K562 (cell line): ENCODE measurements around the gene ERMARD. TPM values are rescaled to one million over a fixed set of nuclear protein-coding genes. Genes with fewer than 3 reads are reported as not detected.

Source experiments
- ATAC-seq: fragments of 200-7000 bp; cut with Tn5 transposase; 3 replicates; pipeline ENCODE4 v1.9.1; 2020; ENCODE audit warnings: moderate library complexity
- BruUV-seq: library from RNA; stranded (reverse); fragments of 400-500 nt; replicated peaks from 2 replicates; lab custom pipeline; 2021; lab: Mats Ljungman, UMichigan
- CTCF ChIA-PET: fragments of 300-600 bp; formaldehyde crosslinking; extraction: SDS; loops from one replicate; lab custom pipeline; 2021; ENCODE audit warnings: low intra/inter-chr PET ratio; lab: Yijun Ruan, JAX
- POLR2A ChIA-PET: fragments of 300-600, 350-650 bp; sonication (Branson Sonifier 250); formaldehyde crosslinking; extraction: SDS; loops from one replicate; lab custom pipeline; 2021; ENCODE audit warnings: antibody characterized with exemption, inconsistent platforms; lab: Yijun Ruan, JAX
- DNase-seq, 4 experiments: peaks; one replicate each; pipeline versions ENCODE4 v3.0.0 to v3.0.0-alpha.2; 2011 to 2018; ENCODE audit warnings: low spot score in 3 of 4, mixed read lengths in 3 of 4; ENCODE audit errors: extremely low read depth in 1 of 4
- FAIRE-seq: peaks from 2 replicates; lab custom pipeline; 2011; peaks lifted over from hg19 to GRCh38; lab: Jason Lieb, UNC
- H2AFZ ChIP-seq: 2 replicates; pipeline ENCODE4 v1.6.0; 2011; ENCODE audit warnings: low read depth, low read length, control low read depth, inconsistent platforms
- H3K27ac ChIP-seq: fragments of 200-600 bp; 3 replicates; pipeline ENCODE4 v1.8.0; 2011; ENCODE audit warnings: low read depth, mild to moderate bottlenecking, control low read depth, inconsistent platforms, low read length, moderate library complexity, mixed read lengths; ENCODE audit errors: extremely low read depth
- H3K27me3 ChIP-seq, 2 experiments: fragments of 300-600 bp in 1 of 2; 2 replicates in 1 of 2; 3 replicates in 1 of 2; pipeline versions ENCODE4 v1.6.0 to v1.8.0; 2011; ENCODE audit warnings: inconsistent platforms in 2 of 2, low read length in 2 of 2, mild to moderate bottlenecking in 1 of 2, mixed read lengths in 1 of 2, moderate library complexity in 1 of 2; ENCODE audit not compliant: control insufficient read depth in 2 of 2, insufficient read depth in 2 of 2
- H3K36me3 ChIP-seq: fragments of 300-600 bp; 3 replicates; pipeline ENCODE4 v1.8.0; 2011; ENCODE audit warnings: mild to moderate bottlenecking, low read length, inconsistent platforms; ENCODE audit not compliant: control insufficient read depth, insufficient read depth
- H3K4me1 ChIP-seq, 2 experiments: fragments of 200-600 bp in 1 of 2; replicated peaks in 1 of 2; 2 replicates in 1 of 2; 3 replicates in 1 of 2; pipeline versions ENCODE4 v1.5.1 to v1.8.0; 2011; ENCODE audit warnings: inconsistent platforms in 2 of 2, low read length in 2 of 2, mild to moderate bottlenecking in 1 of 2, mixed read lengths in 1 of 2, moderate library complexity in 1 of 2; ENCODE audit not compliant: control insufficient read depth in 2 of 2, insufficient read depth in 2 of 2
- H3K4me2 ChIP-seq: 2 replicates; pipeline ENCODE4 v1.6.1; 2011; ENCODE audit warnings: low read length, control low read depth, inconsistent platforms, mixed read lengths; ENCODE audit not compliant: insufficient read depth
- H3K4me3 ChIP-seq: fragments of 200-600 bp; sonication (generic), shearing (Covaris generic); 2 replicates; pipeline ENCODE4 v1.5.1; 2016; ENCODE audit warnings: control low read depth, inconsistent platforms
- H3K79me2 ChIP-seq: fragments of 200-600 bp; 3 replicates; pipeline ENCODE4 v1.8.0; 2011; ENCODE audit warnings: low read length, inconsistent platforms; ENCODE audit not compliant: control insufficient read depth, insufficient read depth
- H3K9ac ChIP-seq, 2 experiments: 2 replicates each; pipeline versions ENCODE4 v1.6.0 to v1.6.1; 2011; ENCODE audit warnings: low read depth in 2 of 2, low read length in 2 of 2, control low read depth in 1 of 2, inconsistent platforms in 1 of 2, mild to moderate bottlenecking in 1 of 2, mixed read lengths in 1 of 2; ENCODE audit not compliant: insufficient read depth in 1 of 2
- H3K9me1 ChIP-seq: one replicate; pipeline ENCODE4 v1.6.0; 2011; ENCODE audit warnings: inconsistent platforms, mild to moderate bottlenecking, low read length, moderate library complexity; ENCODE audit not compliant: control insufficient read depth, insufficient read depth
- H3K9me3 ChIP-seq: replicated peaks from 2 replicates; pipeline ENCODE4 v1.5.1; 2011; ENCODE audit warnings: low read depth, low read length, inconsistent platforms; ENCODE audit not compliant: control insufficient read depth, insufficient read depth
- H4K20me1 ChIP-seq: replicated peaks from 2 replicates; pipeline ENCODE4 v1.6.1; 2011; ENCODE audit warnings: low read length, inconsistent platforms, mixed read lengths; ENCODE audit not compliant: control insufficient read depth, insufficient read depth
- BCOR ChIP-seq: fragments of 450-650 bp; IDR thresholded peaks from 2 replicates; pipeline ENCODE4 v1.6.1; 2016
- BHLHE40 ChIP-seq: IDR thresholded peaks from 2 replicates; pipeline ENCODE4 v1.6.1; 2011; ENCODE audit warnings: low read length, improper control_type of control experiment
- MTA1 ChIP-seq: fragments of 450-650 bp; IDR thresholded peaks from 2 replicates; pipeline ENCODE4 v1.6.1; 2017; ENCODE audit warnings: borderline replicate concordance
- RFX5 ChIP-seq: IDR thresholded peaks from 2 replicates; pipeline ENCODE4 v1.6.1; 2011; ENCODE audit warnings: low read depth, mild to moderate bottlenecking, improper control_type of control experiment, low read length
- SETDB1 ChIP-seq: IDR thresholded peaks from one replicate; pipeline ENCODE4 v1.6.1; 2012; ENCODE audit warnings: low read length, control low read depth, inconsistent platforms
- SMC3 ChIP-seq: conservative IDR thresholded peaks from 2 replicates; pipeline ENCODE4 v1.6.1; 2011; ENCODE audit warnings: low read depth, low read length, improper control_type of control experiment; ENCODE audit not compliant: insufficient read depth
- ZBTB5 ChIP-seq: fragments of 450-650 bp; IDR thresholded peaks from 2 replicates; pipeline ENCODE4 v1.6.1; 2017; ENCODE audit warnings: antibody characterized with exemption
- ZNF174 ChIP-seq: fragments of 250-450 bp; sonication (Bioruptor Pico); IDR thresholded peaks from 2 replicates; pipeline ENCODE4 v1.4.0; 2020; ENCODE audit warnings: mild to moderate bottlenecking
- ZNF57 ChIP-seq: fragments of 450-650 bp; formaldehyde crosslinking; IDR thresholded peaks from 2 replicates; pipeline ENCODE4 v1.4.0; 2020; ENCODE audit warnings: mild to moderate bottlenecking, moderate library complexity
- WGBS: fragments of 100-300 bp; shearing (Covaris generic); methylation state at CpG from one replicate; pipeline ENCODE4 v1.1.6; 2016; ENCODE audit warnings: low coverage, mixed read lengths; ENCODE audit not compliant: insufficient coverage; ENCODE audit errors: missing lambda C conversion rate; 5-methylcytosine and 5-hydroxymethylcytosine counted together
- in situ Hi-C: fragments of 300-500 bp; cut with MboI; formaldehyde crosslinking; loops from 4 replicates; pipeline ENCODE4 v1.15.0; 2018; ENCODE audit warnings: inconsistent platforms, mixed read lengths
- intact Hi-C: fragments of 100-400 bp; cut with micrococcal nuclease; formaldehyde crosslinking; loops from 2 replicates; pipeline ENCODE4 v1.14.2; 2022
- polyA plus RNA-seq, 8 experiments: library from polyadenylated mRNA; depleted of rRNA in 4 of 8; stranded (reverse) in 5 of 8; unstranded in 3 of 8; fragments of >200 nt; fragmentation: Nextera tagmentation in 2 of 8; fragmentation: Illumina TruSeq in 1 of 8; extraction: Ambion mirVana in 2 of 8; extraction: Trizol in 1 of 8; gene quantifications; 2 replicates each; pipeline versions ENCODE4 v1.2.1 to v1.2.3, GENCODE V29; 2011 to 2014; ENCODE audit warnings: inconsistent platforms in 1 of 8, missing spikeins in 1 of 8
- total RNA-seq, 7 experiments: library from RNA; depleted of rRNA in 6 of 7; stranded (reverse); fragments of >200 nt in 6 of 7; fragmentation: Illumina TruSeq in 2 of 7; extraction: Trizol in 2 of 7; gene quantifications; 2 replicates each; pipeline versions ENCODE4 v1.2.1 to v1.2.3, GENCODE V29; 2011 to 2021; ENCODE audit warnings: low replicate concordance in 1 of 7
- TF ChIP-seq, protein P1 (sequence below): fragments of 450-650 bp; formaldehyde crosslinking; IDR thresholded peaks from 2 replicates; pipeline ENCODE4 v1.4.0; 2022; ENCODE audit warnings: mild to moderate bottlenecking, moderate library complexity
- TF ChIP-seq, protein P2 (sequence below): fragments of 250-450 bp; sonication (Bioruptor Pico); IDR thresholded peaks from 2 replicates; pipeline ENCODE4 v1.8.0; 2021; ENCODE audit warnings: mild to moderate bottlenecking, moderate library complexity

Gene ERMARD
- total and polyA plus RNA-seq, 9 of the 15 experiments (the other 6 are each of a cell fraction or from before 2014, with no cell fraction given): 14.5 to 68.6 (median 27.7) TPM

DNA sequence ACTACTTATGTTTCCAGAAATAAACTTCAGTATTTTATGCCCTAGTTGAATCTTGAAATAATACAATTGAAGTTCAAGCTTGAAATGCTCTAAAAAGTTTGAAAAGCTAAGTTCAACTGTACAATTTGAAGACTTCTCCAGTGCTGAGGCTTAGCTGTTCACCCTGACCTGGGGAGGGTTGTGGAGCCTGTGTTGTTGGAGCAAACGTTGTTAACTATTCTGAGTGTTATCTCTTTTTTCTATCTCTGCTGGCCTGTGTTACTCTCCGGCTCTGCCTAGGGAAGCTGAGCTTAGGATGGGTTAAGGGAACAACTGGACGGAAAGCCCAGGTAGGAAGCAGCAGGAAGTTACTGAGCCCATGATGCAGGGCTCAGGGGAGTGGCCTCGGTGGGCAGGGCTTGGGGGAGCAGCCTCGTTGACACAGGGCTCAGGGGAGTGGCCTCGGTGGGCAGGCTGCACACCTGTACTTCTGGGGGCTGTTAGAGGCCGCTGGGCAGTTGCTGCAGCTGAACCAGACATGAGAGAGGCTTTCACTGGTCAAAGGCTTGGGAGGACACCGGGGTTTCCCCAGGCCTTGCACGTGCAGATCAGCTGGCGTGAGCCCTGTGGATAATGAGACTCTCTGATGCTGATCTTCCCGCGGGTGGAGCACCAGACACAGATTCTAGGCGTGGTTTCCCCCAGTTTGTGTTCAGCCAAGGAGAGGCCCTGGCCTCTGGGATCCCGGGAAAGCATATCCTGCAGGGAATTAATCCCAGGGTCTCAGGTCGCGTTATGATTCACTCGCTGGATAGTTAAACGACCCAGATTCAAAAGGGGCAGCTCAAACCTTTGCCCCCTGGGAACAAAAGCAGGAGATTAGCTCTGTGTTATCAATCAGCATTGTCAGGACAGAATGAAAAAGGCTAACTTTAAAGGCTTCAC, 58.9 kb downstream of the ERMARD start:
- Histone ChIP-seq H3K79me2 (no peaks in the 10 kb centered on the region), H3K9me1 (no peaks in the 10 kb centered on the region), H3K9me3 (no peaks in the 10 kb centered on the region), H3K4me1 (peaks cover 0 to 3% of the 10 kb centered on the region in 2 experiments; a peak in 2 of 5 replicates), H3K4me3 (no peak overlapping the region), H2AFZ (no peak overlapping the region), H3K27ac (no peak overlapping the region), H3K36me3 (no peaks in the 10 kb centered on the region), H3K4me2 (no peak overlapping the region), H3K27me3 (peaks cover 28 to 43% of the 10 kb centered on the region in 2 experiments), H4K20me1 (peaks cover 5% of the 10 kb centered on the region), H3K9ac (no peak overlapping the region)
- in situ Hi-C loops: no loop called here
- no peak for DNase-seq
- ChIA-PET CTCF (no interaction called here), POLR2A (no interaction called here)
- TF ChIP-seq SETDB1 (no peak), BHLHE40 (peak; percentile 67; the same call in 1 of the 2 replicates)
- WGBS: 2% methylated on average over 18 of the region's 18 CpGs
- no TSS peak for BruUV-seq
- intact Hi-C loops: no loop called here
- peak; percentile 81 for ATAC-seq
- no peak for FAIRE-seq

GRCh38 chr6:169811072-169811471, 59.6 kb downstream of the ERMARD start:
- in situ Hi-C loops: no loop called here
- 2% methylated on average over 8 of the region's 8 CpGs for WGBS
- CTCF ChIA-PET: no interaction called here
- TF ChIP-seq ZNF57 (CRISPR knock-in tag): no peak
- TF ChIP-seq, protein P1, sequence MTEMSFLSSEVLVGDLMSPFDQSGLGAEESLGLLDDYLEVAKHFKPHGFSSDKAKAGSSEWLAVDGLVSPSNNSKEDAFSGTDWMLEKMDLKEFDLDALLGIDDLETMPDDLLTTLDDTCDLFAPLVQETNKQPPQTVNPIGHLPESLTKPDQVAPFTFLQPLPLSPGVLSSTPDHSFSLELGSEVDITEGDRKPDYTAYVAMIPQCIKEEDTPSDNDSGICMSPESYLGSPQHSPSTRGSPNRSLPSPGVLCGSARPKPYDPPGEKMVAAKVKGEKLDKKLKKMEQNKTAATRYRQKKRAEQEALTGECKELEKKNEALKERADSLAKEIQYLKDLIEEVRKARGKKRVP (CRISPR knock-in tag): no peak
- no peak for TF ChIP-seq MTA1
- no peak for TF ChIP-seq RFX5
- TF ChIP-seq BCOR: no peak
- TF ChIP-seq ZNF174 (CRISPR knock-in tag): no peak
- TF ChIP-seq ZBTB5: no peak
- TF ChIP-seq, protein P2, sequence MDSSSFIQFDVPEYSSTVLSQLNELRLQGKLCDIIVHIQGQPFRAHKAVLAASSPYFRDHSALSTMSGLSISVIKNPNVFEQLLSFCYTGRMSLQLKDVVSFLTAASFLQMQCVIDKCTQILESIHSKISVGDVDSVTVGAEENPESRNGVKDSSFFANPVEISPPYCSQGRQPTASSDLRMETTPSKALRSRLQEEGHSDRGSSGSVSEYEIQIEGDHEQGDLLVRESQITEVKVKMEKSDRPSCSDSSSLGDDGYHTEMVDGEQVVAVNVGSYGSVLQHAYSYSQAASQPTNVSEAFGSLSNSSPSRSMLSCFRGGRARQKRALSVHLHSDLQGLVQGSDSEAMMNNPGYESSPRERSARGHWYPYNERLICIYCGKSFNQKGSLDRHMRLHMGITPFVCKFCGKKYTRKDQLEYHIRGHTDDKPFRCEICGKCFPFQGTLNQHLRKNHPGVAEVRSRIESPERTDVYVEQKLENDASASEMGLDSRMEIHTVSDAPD (CRISPR knock-in tag): no peak
- no peak for TF ChIP-seq SMC3

More at GRCh38 chr6:169811072-169811471, 59.6 kb downstream of the ERMARD start:
- Histone ChIP-seq H3K27ac (no peak overlapping the region), H4K20me1 (peaks cover 5% of the 10 kb centered on the region), H3K9me3 (no peaks in the 10 kb centered on the region), H3K27me3 (peaks cover 28 to 43% of the 10 kb centered on the region in 2 experiments), H3K4me1 (peaks cover 0 to 3% of the 10 kb centered on the region in 2 experiments; a peak in 2 of 5 replicates), H3K4me3 (no peak overlapping the region), H3K36me3 (no peaks in the 10 kb centered on the region), H3K9me1 (no peaks in the 10 kb centered on the region), H3K9ac (no peak overlapping the region), H2AFZ (no peak overlapping the region), H3K4me2 (no peak overlapping the region), H3K79me2 (no peaks in the 10 kb centered on the region)
- no TSS peak for BruUV-seq
- no peak for ATAC-seq
- intact Hi-C loops: no loop called here
- no peak for FAIRE-seq
- POLR2A ChIA-PET: no interaction called here
- no peak for DNase-seq
